Stimulated activated CD4-positive, alpha-beta T cell treated with anti-CD3 and anti-CD28 coated beads, Interleukin-12 subunit alpha, Interleukin-12 subunit beta, amount 100 ng/mL, for 24 hours (primary cell): Measurements from ENCODE around the gene MEF2C.
"Not testable (repeated sequence)": the region's sequence is repeated elsewhere in the genome, so short reads cannot be mapped to it uniquely, and the experiment has no call there.

ENCODE experiments used
- DNase-seq, 2 experiments: peaks; one replicate each; pipeline ENCODE4 v3.0.0-alpha.2; 2020; ENCODE audit warnings: low read depth in 2 of 2

MEF2C gene

GRCh38 chr5:88799938-88800535 is 82.9 kb downstream of the MEF2C start:
- DNase-seq, result no peak

GRCh38 chr5:88798933-88799332 is 84.1 kb downstream of the MEF2C start:
- not testable (repeated sequence) for DNase-seq

GRCh38 chr5:88793797-88794196 is 89.2 kb downstream of the MEF2C start:
- not testable (repeated sequence) for DNase-seq

GRCh38 chr5:88792144-88792840 is 90.7 kb downstream of the MEF2C start:
- DNase-seq, result no peak

- DNase-seq, result no peak
Observed at GRCh38 chr5:88787856-88788255, 95.1 kb downstream of the MEF2C start.

DNA sequence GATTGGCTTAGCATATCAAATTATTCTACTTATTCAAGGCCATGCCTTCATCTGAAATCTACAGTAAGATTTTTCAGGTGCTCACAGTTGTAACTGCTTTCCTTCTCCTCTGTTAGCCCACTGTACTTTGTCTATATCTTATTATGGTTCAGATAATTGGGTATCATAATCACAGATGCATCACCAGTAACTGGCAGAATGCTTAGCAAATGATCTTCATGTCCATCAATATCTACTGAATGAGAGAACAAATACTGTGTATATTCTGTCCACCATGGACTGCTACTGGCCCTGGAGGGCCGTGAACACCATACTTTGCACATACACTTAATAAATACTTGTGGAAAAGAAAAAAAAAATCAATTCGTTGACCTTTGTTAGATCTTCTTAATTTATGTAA is 96.2 kb downstream of the MEF2C start:
- no peak for DNase-seq

GRCh38 chr5:88785746-88786565 is 97.0 kb downstream of the MEF2C start:
- no peak for DNase-seq

GRCh38 chr5:88782571-88782970 is 100.4 kb downstream of the MEF2C start:
- DNase-seq, result no peak

DNA sequence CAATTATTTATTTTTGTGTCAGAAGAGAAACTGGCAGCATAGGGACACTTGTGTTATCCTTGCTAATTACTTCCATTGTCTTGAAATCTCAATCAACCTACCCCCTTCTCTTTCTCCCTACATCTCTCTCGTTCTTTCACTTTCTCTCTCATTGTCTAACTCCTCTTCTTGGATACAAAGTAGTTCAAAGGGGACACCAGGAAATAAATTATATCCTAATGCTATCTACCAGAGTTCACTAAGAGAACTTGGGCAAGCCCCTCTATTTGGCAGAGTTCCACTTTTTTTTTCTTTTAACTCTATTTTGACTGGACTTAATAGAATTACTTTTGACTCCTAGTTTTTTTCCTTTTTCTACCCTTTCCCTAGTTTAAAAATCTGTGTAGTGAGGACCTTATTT is 102.2 kb downstream of the MEF2C start:
- no peak for DNase-seq

DNA sequence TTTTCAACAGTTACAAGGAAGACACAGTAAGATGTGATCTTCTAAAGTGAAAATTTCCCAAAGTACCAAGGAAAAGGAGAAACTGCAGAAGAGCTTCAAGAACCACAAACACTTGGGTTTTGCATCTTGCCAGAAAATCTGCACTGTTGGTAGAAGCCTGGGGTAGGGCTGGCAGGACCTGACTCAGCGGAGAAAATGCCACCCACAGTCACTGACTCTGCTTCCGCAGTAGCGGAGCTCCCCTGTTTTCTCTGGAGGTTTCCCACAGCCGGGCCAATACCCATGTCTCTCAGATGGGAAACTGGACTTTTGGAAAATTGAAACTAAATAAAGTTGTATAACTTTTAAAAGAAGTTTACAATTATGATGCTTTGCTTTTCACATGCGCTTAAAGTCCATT is 104.2 kb downstream of the MEF2C start:
- no peak for DNase-seq

DNA sequence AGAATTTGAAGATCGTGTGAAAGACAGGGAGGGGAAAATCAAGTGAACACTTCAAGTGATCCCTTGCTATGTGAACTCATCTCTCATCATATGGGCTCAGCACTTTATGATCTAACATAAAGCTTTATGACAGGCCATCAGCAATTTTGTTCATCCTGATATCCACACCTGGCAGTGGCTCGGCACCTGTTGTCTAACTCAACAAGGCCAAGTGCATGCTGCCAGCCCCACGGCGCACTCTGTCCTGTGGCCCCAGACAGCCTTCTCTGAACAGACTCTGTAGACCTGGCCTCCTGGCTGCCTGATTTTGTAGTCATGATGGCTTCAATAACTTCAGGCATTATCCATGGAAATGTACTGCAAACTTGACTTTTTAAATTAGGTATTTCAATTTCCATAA is 106.3 kb downstream of the MEF2C start:
- DNase-seq, result no peak

DNA sequence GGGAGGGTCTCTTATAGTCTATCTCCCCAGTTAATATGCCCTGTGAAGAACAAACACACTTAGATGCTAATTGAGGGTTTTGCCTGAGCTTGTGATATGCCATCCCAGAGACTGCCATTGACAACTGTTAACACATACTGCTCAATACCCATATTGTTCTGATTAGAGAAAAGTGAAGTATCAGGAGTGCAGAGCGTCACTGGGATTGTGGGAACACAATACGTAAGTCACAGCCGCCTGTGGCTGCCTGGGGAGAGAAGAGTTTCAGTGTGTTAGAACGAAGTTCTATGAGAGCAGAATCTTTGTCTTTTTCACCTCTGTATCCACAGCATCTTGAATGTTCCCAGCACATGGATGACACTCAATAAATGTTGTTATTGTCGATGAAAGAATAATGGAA is 110.2 kb downstream of the MEF2C start:
- DNase-seq, result no peak

- no peak for DNase-seq
Observed at GRCh38 chr5:88772047-88772446, 110.9 kb downstream of the MEF2C start.

GRCh38 chr5:88770276-88771257 is 112.4 kb downstream of the MEF2C start:
- DNase-seq, result no peak

DNA sequence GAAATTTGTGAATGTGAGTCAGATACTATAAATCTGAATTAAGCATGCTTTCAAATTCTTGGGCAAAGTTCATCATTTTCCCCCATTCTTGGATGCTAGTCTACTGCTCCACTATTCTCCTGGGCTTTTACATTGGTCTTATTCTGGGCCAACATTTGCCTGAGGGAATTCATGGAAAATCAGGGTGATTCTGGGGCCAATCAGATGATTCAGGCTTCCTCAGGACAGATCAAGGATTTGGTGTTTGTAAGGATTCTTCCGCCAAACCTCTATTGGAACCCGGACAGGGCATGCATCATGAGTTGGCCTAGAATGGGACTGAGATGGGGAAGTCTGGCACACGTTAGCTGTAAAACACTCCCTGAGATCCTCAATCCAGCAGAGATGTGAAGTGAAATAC is 113.8 kb downstream of the MEF2C start:
- no peak for DNase-seq

DNA sequence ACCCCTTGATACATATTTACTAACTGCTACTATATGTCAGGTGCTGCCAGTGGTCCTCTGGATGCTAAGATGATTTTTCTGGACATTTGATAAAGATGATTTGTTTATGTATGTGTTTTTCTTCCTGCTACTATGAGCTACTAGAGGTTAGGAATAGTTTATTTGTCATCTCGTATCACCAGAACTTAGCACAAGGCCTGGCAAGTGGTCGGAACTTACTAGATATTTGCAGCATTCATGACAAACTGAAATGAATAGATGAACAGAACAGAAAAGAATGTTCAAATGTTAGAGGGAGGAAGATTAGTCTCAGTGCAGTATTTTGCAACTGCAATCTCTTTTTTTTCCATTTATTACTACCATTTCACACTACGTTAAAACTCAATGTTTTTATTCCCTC is 114.6 kb downstream of the MEF2C start:
- no peak for DNase-seq

DNA sequence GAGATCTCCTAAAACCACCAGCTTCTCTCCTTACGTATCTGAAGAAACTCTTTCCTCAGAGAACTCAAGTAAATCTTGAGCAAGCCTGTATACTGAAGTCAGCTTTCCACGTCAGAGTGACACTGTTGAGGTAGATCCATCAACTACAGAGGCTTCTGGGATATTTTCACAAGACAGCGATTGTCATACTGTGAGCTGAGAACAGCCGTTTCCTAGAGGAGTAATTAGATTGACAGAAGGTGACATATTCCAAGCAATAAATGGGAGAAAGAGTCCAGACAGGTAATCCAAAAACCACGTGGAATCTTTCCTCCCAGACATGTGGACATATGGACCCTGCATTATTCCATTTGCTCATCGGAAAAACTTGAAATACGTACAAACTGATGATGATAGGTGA is 117.2 kb downstream of the MEF2C start:
- no peak for DNase-seq

GRCh38 chr5:88765171-88765570 is 117.8 kb downstream of the MEF2C start:
- DNase-seq, result no peak

- no peak for DNase-seq
Observed at GRCh38 chr5:88761939-88762338, 121.0 kb downstream of the MEF2C start.

- no peak for DNase-seq
Observed at GRCh38 chr5:88761269-88761850, 121.6 kb downstream of the MEF2C start.

DNA sequence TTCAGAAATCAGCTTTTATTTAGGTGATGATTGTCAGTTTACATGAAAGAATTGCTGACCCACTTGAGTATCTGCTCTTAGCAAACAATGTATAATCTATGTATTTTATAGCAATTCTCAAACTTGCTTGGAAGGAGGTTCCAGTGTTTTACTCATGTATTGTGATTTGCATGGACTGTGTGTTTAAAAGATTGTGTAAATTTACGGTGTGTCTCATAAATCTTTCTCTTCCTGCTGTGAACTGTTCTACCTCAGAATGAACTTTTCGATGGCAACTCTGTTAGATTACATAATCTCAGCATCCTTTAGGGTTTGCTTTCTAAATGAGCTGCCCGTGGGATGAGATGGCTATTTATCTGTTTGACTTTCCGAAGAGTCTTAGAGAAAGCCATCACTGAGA is 122.5 kb downstream of the MEF2C start:
- no peak for DNase-seq
